ENCODE data around the gene COPS6.

GRCh38 chr7:100080907-100081534 lies 7.7 kb upstream of the COPS6 start:
- TF ChIP-seq, protein P1, sequence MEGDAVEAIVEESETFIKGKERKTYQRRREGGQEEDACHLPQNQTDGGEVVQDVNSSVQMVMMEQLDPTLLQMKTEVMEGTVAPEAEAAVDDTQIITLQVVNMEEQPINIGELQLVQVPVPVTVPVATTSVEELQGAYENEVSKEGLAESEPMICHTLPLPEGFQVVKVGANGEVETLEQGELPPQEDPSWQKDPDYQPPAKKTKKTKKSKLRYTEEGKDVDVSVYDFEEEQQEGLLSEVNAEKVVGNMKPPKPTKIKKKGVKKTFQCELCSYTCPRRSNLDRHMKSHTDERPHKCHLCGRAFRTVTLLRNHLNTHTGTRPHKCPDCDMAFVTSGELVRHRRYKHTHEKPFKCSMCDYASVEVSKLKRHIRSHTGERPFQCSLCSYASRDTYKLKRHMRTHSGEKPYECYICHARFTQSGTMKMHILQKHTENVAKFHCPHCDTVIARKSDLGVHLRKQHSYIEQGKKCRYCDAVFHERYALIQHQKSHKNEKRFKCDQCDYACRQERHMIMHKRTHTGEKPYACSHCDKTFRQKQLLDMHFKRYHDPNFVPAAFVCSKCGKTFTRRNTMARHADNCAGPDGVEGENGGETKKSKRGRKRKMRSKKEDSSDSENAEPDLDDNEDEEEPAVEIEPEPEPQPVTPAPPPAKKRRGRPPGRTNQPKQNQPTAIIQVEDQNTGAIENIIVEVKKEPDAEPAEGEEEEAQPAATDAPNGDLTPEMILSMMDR (IDR thresholded peaks at IDR 0.05): no peak
- TF ChIP-seq POLR2AphosphoS5 (IDR thresholded peaks at IDR 0.05; ENCODE audit: low read depth, low read length): no peak
